ENCODE data around the gene ZSWIM3.

ZSWIM3 gene

GRCh38 chr20:45926731-45927070 is 69.3 kb downstream of the ZSWIM3 start:
- no peaks in the 10 kb centered on the region for H3K79me2 ChIP-seq (ENCODE audit: insufficient read depth, low read length)
- no peak overlapping the region for H2AFZ ChIP-seq (ENCODE audit: low read depth, low read length)
- no peaks in the 10 kb centered on the region for H3K9me3 ChIP-seq (ENCODE audit: insufficient read depth, low read length, severe bottlenecking)
- no peak overlapping the region for H3K9ac ChIP-seq (ENCODE audit: low read depth, low read length)
- H3K27ac ChIP-seq (ENCODE audit: low read length): no peak overlapping the region
- DNase-seq (no peak), ATAC-seq (ENCODE audit: insufficient read depth, low read depth) (no peak)
- no peaks in the 10 kb centered on the region for H3K27me3 ChIP-seq (ENCODE audit: insufficient read depth, low read length, poor library complexity)
- no peaks in the 10 kb centered on the region for H3K4me1 ChIP-seq (ENCODE audit: insufficient read depth, low read length)
- no peak overlapping the region for H3K4me2 ChIP-seq (ENCODE audit: insufficient read depth, low read length)
- no peaks in the 10 kb centered on the region for H3K36me3 ChIP-seq (ENCODE audit: insufficient read depth, low read length)
- no peak for TF ChIP-seq EZH2 (IDR thresholded peaks at IDR 0.05; ENCODE audit: borderline replicate concordance, low read depth, low read length, severe bottlenecking)
- no peak for TF ChIP-seq CTCF (IDR thresholded peaks at IDR 0.05; ENCODE audit: borderline replicate concordance, extremely low read depth, low read length, poor library complexity, severe bottlenecking)
- H4K20me1 ChIP-seq (ENCODE audit: insufficient read depth, low read length): no peaks in the 10 kb centered on the region
- H3K4me3 ChIP-seq (ENCODE audit: low read depth in 1 of 2, low read length in 2 of 2): no peak overlapping the region

DNA sequence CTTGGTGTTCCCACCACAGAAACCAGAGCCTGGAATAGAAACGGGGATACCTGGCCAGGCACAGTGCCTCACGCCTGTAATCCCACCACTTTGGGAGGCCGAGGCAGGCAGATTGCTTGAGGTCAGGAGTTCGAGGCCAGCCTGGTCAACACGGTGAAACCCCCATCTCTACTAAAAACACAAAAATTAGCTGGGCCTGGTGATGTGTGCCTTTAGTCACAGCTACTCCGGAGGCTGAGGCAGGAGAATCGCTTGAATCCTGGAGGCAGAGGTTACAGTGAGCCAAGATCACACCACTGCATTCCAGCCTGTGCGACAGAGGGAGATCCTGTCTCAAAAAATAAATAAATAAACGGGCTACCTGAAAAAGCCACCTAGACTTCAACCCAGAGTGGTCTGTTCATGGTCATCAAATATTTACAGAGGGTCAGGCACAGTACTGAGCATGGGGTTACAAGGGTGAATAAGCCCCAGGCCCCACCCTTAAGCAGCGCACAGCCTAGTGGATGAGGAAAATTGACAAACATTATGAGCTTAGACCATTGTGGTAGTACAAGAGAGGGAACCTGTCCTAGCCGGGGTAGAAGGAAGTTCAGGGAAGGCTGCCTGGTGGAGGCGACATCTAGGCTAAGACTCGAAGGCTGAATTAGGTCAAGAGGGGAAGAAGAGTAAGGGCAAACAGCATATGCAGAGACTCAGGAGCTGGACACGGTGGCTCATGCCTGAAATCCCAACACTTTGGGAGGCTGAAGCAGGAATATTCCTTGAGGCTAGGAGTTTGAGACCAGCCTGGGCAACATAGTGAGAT is 69.9 kb downstream of the ZSWIM3 start:
- Histone ChIP-seq H3K27ac (ENCODE audit: low read length) (no peak overlapping the region), H3K4me2 (ENCODE audit: insufficient read depth, low read length) (no peak overlapping the region), H3K36me3 (ENCODE audit: insufficient read depth, low read length) (no peaks in the 10 kb centered on the region), H3K79me2 (ENCODE audit: insufficient read depth, low read length) (no peaks in the 10 kb centered on the region), H3K4me1 (ENCODE audit: insufficient read depth, low read length) (no peaks in the 10 kb centered on the region), H3K9me3 (ENCODE audit: insufficient read depth, low read length, severe bottlenecking) (no peaks in the 10 kb centered on the region), H3K4me3 (ENCODE audit: low read depth in 1 of 2, low read length in 2 of 2) (no peak overlapping the region), H3K27me3 (ENCODE audit: insufficient read depth, low read length, poor library complexity) (no peaks in the 10 kb centered on the region), H4K20me1 (ENCODE audit: insufficient read depth, low read length) (no peaks in the 10 kb centered on the region), H2AFZ (ENCODE audit: low read depth, low read length) (no peak overlapping the region), H3K9ac (ENCODE audit: low read depth, low read length) (no peak overlapping the region)
- TF ChIP-seq CTCF (IDR thresholded peaks at IDR 0.05; ENCODE audit: borderline replicate concordance, extremely low read depth, low read length, poor library complexity, severe bottlenecking): no peak
- TF ChIP-seq EZH2 (IDR thresholded peaks at IDR 0.05; ENCODE audit: borderline replicate concordance, low read depth, low read length, severe bottlenecking): no peak
- ATAC-seq (ENCODE audit: insufficient read depth, low read depth): peak; percentile 18; the same call in 1 of the 3 replicates
- no peak for DNase-seq

Measured in DND-41 (cell line).